GM12878 (cell line): ENCODE data around the gene COL20A1. TPM values are rescaled to one million over a fixed set of nuclear protein-coding genes. Genes with fewer than 3 reads are reported as not detected.

Source experiments
- ATAC-seq: fragments of 200-7000 bp; cut with Tn5 transposase; 3 replicates; pipeline ENCODE4 v1.9.1; 2020; ENCODE audit warnings: mild to moderate bottlenecking, moderate library complexity
- BruUV-seq: library from RNA; stranded (reverse); fragments of 400-500 nt; replicated peaks from 2 replicates; lab custom pipeline; 2021; lab: Mats Ljungman, UMichigan
- CTCF ChIA-PET: fragments of 300-600 bp; sonication (Branson Sonifier 250); formaldehyde crosslinking; extraction: SDS; loops from one replicate; lab custom pipeline; 2021; ENCODE audit warnings: inconsistent platforms; lab: Yijun Ruan, JAX
- POLR2A ChIA-PET: fragments of 350-600 bp; formaldehyde crosslinking; extraction: SDS; loops from one replicate; lab custom pipeline; 2021; ENCODE audit warnings: inconsistent platforms; lab: Charles Lee
- RAD21 ChIA-PET: fragments of 300-600 bp; sonication (Branson Sonifier 250); formaldehyde crosslinking; loops from one replicate; lab custom pipeline; 2023; ENCODE audit warnings: antibody characterized with exemption; ENCODE audit not compliant: unreplicated experiment; lab: Charles Lee
- SMC1A ChIA-PET: fragments of 300-600 bp; sonication (Branson Sonifier 250); formaldehyde crosslinking; loops from one replicate; lab custom pipeline; 2023; ENCODE audit not compliant: unreplicated experiment, uncharacterized antibody; lab: Charles Lee
- DNase-seq: peaks from one replicate; pipeline ENCODE4 v3.0.0-alpha.2; 2011; ENCODE audit warnings: low read depth, low spot score
- FAIRE-seq: peaks from 3 replicates; lab custom pipeline; 2011; peaks lifted over from hg19 to GRCh38; lab: Jason Lieb, UNC
- H2AFZ ChIP-seq: 2 replicates; pipeline ENCODE4 v1.6.0; 2011; ENCODE audit warnings: low read depth, low read length, control low read depth; ENCODE audit not compliant: control insufficient read depth
- H3K27ac ChIP-seq: 2 replicates; pipeline ENCODE4 v1.5.1; 2011; ENCODE audit warnings: control low read depth; ENCODE audit not compliant: control insufficient read depth, insufficient read depth
- H3K27me3 ChIP-seq, 2 experiments: replicated peaks in 1 of 2; 2 replicates each; pipeline versions ENCODE4 v1.6.0 to v1.6.1; 2011; ENCODE audit warnings: low read length in 1 of 2; ENCODE audit not compliant: control insufficient read depth in 2 of 2, insufficient read depth in 2 of 2
- H3K36me3 ChIP-seq, 2 experiments: 2 replicates each; pipeline ENCODE4 v1.5.1; 2011; ENCODE audit warnings: low read length in 1 of 2; ENCODE audit not compliant: control insufficient read depth in 2 of 2, insufficient read depth in 2 of 2
- H3K4me1 ChIP-seq: 2 replicates; pipeline ENCODE4 v1.6.1; 2011; ENCODE audit warnings: mild to moderate bottlenecking, low read length, moderate library complexity, mixed read lengths; ENCODE audit not compliant: control insufficient read depth, insufficient read depth
- H3K4me2 ChIP-seq: 2 replicates; pipeline ENCODE4 v1.6.0; 2011; ENCODE audit warnings: control low read depth; ENCODE audit not compliant: control insufficient read depth, insufficient read depth
- H3K4me3 ChIP-seq: fragments of 200-600 bp; sonication (generic); 2 replicates; pipeline ENCODE4 v1.5.1; 2016
- H3K79me2 ChIP-seq: 2 replicates; pipeline ENCODE4 v1.6.0; 2011; ENCODE audit warnings: low read length; ENCODE audit not compliant: control insufficient read depth, insufficient read depth
- H3K9ac ChIP-seq: 2 replicates; pipeline ENCODE4 v1.8.0; 2011; ENCODE audit warnings: low read length, control low read depth, mixed read lengths; ENCODE audit not compliant: control insufficient read depth, insufficient read depth
- H3K9me3 ChIP-seq: replicated peaks from 3 replicates; pipeline ENCODE4 v1.5.1; 2011; ENCODE audit warnings: mild to moderate bottlenecking, low read length; ENCODE audit not compliant: control insufficient read depth, insufficient read depth
- H4K20me1 ChIP-seq: 2 replicates; pipeline ENCODE4 v1.6.0; 2011; ENCODE audit not compliant: control insufficient read depth, insufficient read depth
- BMI1 ChIP-seq: fragments of 450-650 bp; IDR thresholded peaks from 2 replicates; pipeline ENCODE4 v1.6.1; 2016; ENCODE audit warnings: mild to moderate bottlenecking, moderate library complexity, borderline replicate concordance
- CREB1 ChIP-seq: IDR thresholded peaks from 2 replicates; pipeline ENCODE4 v1.6.1; 2012; ENCODE audit warnings: low read depth, mild to moderate bottlenecking, inconsistent platforms
- HDAC6 ChIP-seq: fragments of 200-600 bp; sonication (generic); IDR thresholded peaks from one replicate; pipeline ENCODE4 v1.8.0; 2017; ENCODE audit warnings: antibody characterized with exemption; ENCODE audit not compliant: unreplicated experiment
- MYB ChIP-seq: fragments of 150-350 bp; IDR thresholded peaks from 2 replicates; pipeline ENCODE4 v1.6.1; 2014; ENCODE audit warnings: mild to moderate bottlenecking, low read depth, low read length, borderline replicate concordance
- MYC ChIP-seq: IDR thresholded peaks from 2 replicates; pipeline ENCODE4 v1.6.1; 2011; ENCODE audit warnings: mild to moderate bottlenecking, low read length, moderate library complexity, inconsistent platforms; ENCODE audit not compliant: insufficient read depth, insufficient replicate concordance, insufficient read length, severe bottlenecking
- NR2C2 ChIP-seq: IDR thresholded peaks from 2 replicates; pipeline ENCODE4 v1.6.1; 2011; ENCODE audit warnings: borderline replicate concordance, low read depth; ENCODE audit not compliant: control insufficient read depth, insufficient read length
- SP1 ChIP-seq: IDR thresholded peaks from one replicate; pipeline ENCODE4 v1.6.1; 2011; ENCODE audit warnings: low read depth, low read length
- WGBS: methylation state at CpG from one replicate; pipeline ENCODE4 v1.1.6; 2016; ENCODE audit warnings: low lambda C conversion rate; ENCODE audit not compliant: insufficient replicate concordance, insufficient coverage; ENCODE audit errors: missing lambda C conversion rate; 5-methylcytosine and 5-hydroxymethylcytosine counted together
- in situ Hi-C: fragments of 300-500 bp; cut with MboI; formaldehyde crosslinking; loops from 9 replicates; pipeline ENCODE4 v1.14.3; 2018; ENCODE audit warnings: mixed read lengths
- intact Hi-C: fragments of 100-400 bp; cut with micrococcal nuclease; formaldehyde crosslinking; loops from one replicate; pipeline ENCODE4 v1.14.2; 2022; ENCODE audit not compliant: unreplicated experiment
- polyA plus RNA-seq, 11 experiments: library from polyadenylated mRNA; depleted of rRNA in 4 of 11; unstranded in 6 of 11; stranded (reverse) in 5 of 11; fragments of >200 nt; fragmentation: Nextera tagmentation in 4 of 11; fragmentation: Illumina TruSeq in 1 of 11; extraction: Ambion mirVana in 4 of 11; extraction: Trizol in 1 of 11; gene quantifications; 1 replicate in 1 of 11; 2 replicates in 10 of 11; pipeline versions ENCODE4 v1.2.1 to v1.2.3, GENCODE V29; 2011 to 2016; ENCODE audit warnings: inconsistent platforms in 2 of 11, missing spikeins in 2 of 11, low read depth in 1 of 11
- total RNA-seq, 4 experiments: library from RNA; depleted of rRNA in 3 of 4; stranded (reverse); fragments of >200 nt in 3 of 4; fragmentation: Illumina TruSeq in 1 of 4; extraction: Trizol in 1 of 4; gene quantifications; 2 replicates each; pipeline versions ENCODE4 v1.2.1 to v1.2.3, GENCODE V29; 2013 to 2021
- TF ChIP-seq, protein P1 (sequence below): fragments of 450-650 bp; IDR thresholded peaks from 2 replicates; pipeline ENCODE4 v1.6.1; 2017; ENCODE audit warnings: mild to moderate bottlenecking
- TF ChIP-seq, protein P2 (sequence below): IDR thresholded peaks from 2 replicates; pipeline ENCODE4 v1.6.1; 2012; ENCODE audit warnings: low read depth, low read length, improper control_type of control experiment

Gene COL20A1
- total and polyA plus RNA-seq, 10 of the 15 experiments (the other 5 are each of a cell fraction or from before 2014, with no cell fraction given) = not detected

GRCh38 chr20:63253065-63253437, 39.9 kb upstream of the COL20A1 start (continued):
- TF ChIP-seq SP1 = no peak
- TF ChIP-seq NR2C2 = no peak
- no peak for TF ChIP-seq CREB1
- TF ChIP-seq MYC = no peak
- TF ChIP-seq, protein P1, sequence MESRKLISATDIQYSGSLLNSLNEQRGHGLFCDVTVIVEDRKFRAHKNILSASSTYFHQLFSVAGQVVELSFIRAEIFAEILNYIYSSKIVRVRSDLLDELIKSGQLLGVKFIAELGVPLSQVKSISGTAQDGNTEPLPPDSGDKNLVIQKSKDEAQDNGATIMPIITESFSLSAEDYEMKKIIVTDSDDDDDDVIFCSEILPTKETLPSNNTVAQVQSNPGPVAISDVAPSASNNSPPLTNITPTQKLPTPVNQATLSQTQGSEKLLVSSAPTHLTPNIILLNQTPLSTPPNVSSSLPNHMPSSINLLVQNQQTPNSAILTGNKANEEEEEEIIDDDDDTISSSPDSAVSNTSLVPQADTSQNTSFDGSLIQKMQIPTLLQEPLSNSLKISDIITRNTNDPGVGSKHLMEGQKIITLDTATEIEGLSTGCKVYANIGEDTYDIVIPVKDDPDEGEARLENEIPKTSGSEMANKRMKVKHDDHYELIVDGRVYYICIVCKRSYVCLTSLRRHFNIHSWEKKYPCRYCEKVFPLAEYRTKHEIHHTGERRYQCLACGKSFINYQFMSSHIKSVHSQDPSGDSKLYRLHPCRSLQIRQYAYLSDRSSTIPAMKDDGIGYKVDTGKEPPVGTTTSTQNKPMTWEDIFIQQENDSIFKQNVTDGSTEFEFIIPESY = no peak

GRCh38 chr20:63253438-63254231, 39.4 kb upstream of the COL20A1 start:
- ChIA-PET SMC1A (no interaction called here), RAD21 (no interaction called here), POLR2A (no interaction called here), CTCF (no interaction called here)
- Histone ChIP-seq H3K36me3 (no peaks in the 10 kb centered on the region), H3K4me2 (no peak overlapping the region), H3K9ac (no peak overlapping the region), H3K27me3 (peaks cover 0 to 9% of the 10 kb centered on the region in 2 experiments), H3K79me2 (no peaks in the 10 kb centered on the region), H3K27ac (no peak overlapping the region), H2AFZ (no peak overlapping the region), H4K20me1 (no peaks in the 10 kb centered on the region; the same call in 1 of the 2 replicates), H3K4me3 (no peak overlapping the region), H3K4me1 (no peaks in the 10 kb centered on the region), H3K9me3 (no peaks in the 10 kb centered on the region)
- WGBS = 7% methylated on average over 54 of the region's 89 CpGs
- in situ Hi-C loops (no loop called here), intact Hi-C loops (no loop called here)
- DNase-seq (no peak), ATAC-seq (no peak), FAIRE-seq (no peak)
- BruUV-seq = no TSS peak
- TF ChIP-seq MYB (no peak), BMI1 (no peak), HDAC6 (peak; percentile 63)
- TF ChIP-seq, protein P2, sequence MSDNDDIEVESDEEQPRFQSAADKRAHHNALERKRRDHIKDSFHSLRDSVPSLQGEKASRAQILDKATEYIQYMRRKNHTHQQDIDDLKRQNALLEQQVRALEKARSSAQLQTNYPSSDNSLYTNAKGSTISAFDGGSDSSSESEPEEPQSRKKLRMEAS = no peak
